H9 (cell line): Measurements from ENCODE around the gene LDHAL6B. TPM values are rescaled to one million over a fixed set of nuclear protein-coding genes. Genes with fewer than 3 reads are reported as not detected.

Experiments
- DNase-seq: peaks from one replicate; pipeline ENCODE4 v3.0.0-alpha.2; 2017
- H2AFZ ChIP-seq: one replicate; pipeline ENCODE4 v1.6.1; 2013; ENCODE audit warnings: mild to moderate bottlenecking, low read length, control low read depth, moderate library complexity
- H2AK5ac ChIP-seq: 2 replicates; pipeline ENCODE4 v1.6.1; 2013; ENCODE audit warnings: low read length, control low read depth, mixed read lengths; ENCODE audit not compliant: insufficient read length
- H2BK120ac ChIP-seq: one replicate; pipeline ENCODE4 v1.6.1; 2013; ENCODE audit warnings: low read depth, mild to moderate bottlenecking, low read length, control low read depth, inconsistent platforms; ENCODE audit not compliant: poor library complexity, severe bottlenecking
- H2BK12ac ChIP-seq: 2 replicates; pipeline ENCODE4 v1.6.1; 2013; ENCODE audit warnings: low read length, control low read depth, mixed read lengths, low read depth; ENCODE audit not compliant: insufficient read length
- H2BK15ac ChIP-seq: 2 replicates; pipeline ENCODE4 v1.6.1; 2013; ENCODE audit warnings: low read depth, low read length, control low read depth
- H2BK20ac ChIP-seq: one replicate; pipeline ENCODE4 v1.6.1; 2013; ENCODE audit warnings: low read depth, mild to moderate bottlenecking, low read length, control low read depth, inconsistent platforms; ENCODE audit not compliant: poor library complexity, severe bottlenecking
- H2BK5ac ChIP-seq: 2 replicates; pipeline ENCODE4 v1.6.1; 2013; ENCODE audit warnings: low read length, control low read depth, mixed read lengths; ENCODE audit not compliant: insufficient read length
- H3K14ac ChIP-seq: 2 replicates; pipeline ENCODE4 v1.6.1; 2013; ENCODE audit warnings: low read length, control low read depth; ENCODE audit not compliant: insufficient read depth
- H3K18ac ChIP-seq: 2 replicates; pipeline ENCODE4 v1.6.1; 2013; ENCODE audit warnings: low read depth, mild to moderate bottlenecking, mixed read lengths, low read length, control low read depth; ENCODE audit not compliant: insufficient read length
- H3K23ac ChIP-seq: 2 replicates; pipeline ENCODE4 v1.6.1; 2013; ENCODE audit warnings: low read length, control low read depth, mixed read lengths, low read depth; ENCODE audit not compliant: insufficient read length
- H3K23me2 ChIP-seq: 2 replicates; pipeline ENCODE4 v1.6.1; 2013; ENCODE audit warnings: low read depth, mild to moderate bottlenecking, mixed read lengths, low read length, control low read depth; ENCODE audit not compliant: insufficient read length, poor library complexity, severe bottlenecking
- H3K27ac ChIP-seq: 2 replicates; pipeline ENCODE4 v1.5.1; 2013; ENCODE audit warnings: low read length, control low read depth, mixed read lengths, low read depth; ENCODE audit not compliant: insufficient read length
- H3K27me3 ChIP-seq: 2 replicates; pipeline ENCODE4 v1.6.1; 2013; ENCODE audit warnings: low read length, control low read depth, inconsistent platforms; ENCODE audit not compliant: insufficient read depth
- H3K4ac ChIP-seq: 2 replicates; pipeline ENCODE4 v1.6.1; 2013; ENCODE audit warnings: low read depth, mild to moderate bottlenecking, control low read depth, inconsistent platforms, low read length, moderate library complexity
- H3K4me1 ChIP-seq: 2 replicates; pipeline ENCODE4 v1.6.1; 2013; ENCODE audit warnings: low read length, control low read depth, inconsistent platforms; ENCODE audit not compliant: insufficient read depth
- H3K4me2 ChIP-seq: 2 replicates; pipeline ENCODE4 v1.6.1; 2013; ENCODE audit warnings: low read length, control low read depth, mixed read lengths; ENCODE audit not compliant: insufficient read length, insufficient read depth
- H3K56ac ChIP-seq: 2 replicates; pipeline ENCODE4 v1.6.1; 2013; ENCODE audit warnings: low read depth, mild to moderate bottlenecking, mixed read lengths, low read length, control low read depth; ENCODE audit not compliant: insufficient read length
- H3K79me1 ChIP-seq: 2 replicates; pipeline ENCODE4 v1.6.1; 2013; ENCODE audit warnings: low read depth, mild to moderate bottlenecking, moderate library complexity, low read length, control low read depth, inconsistent platforms; ENCODE audit not compliant: insufficient read depth, poor library complexity, severe bottlenecking
- H3K79me2 ChIP-seq: 2 replicates; pipeline ENCODE4 v1.6.1; 2013; ENCODE audit warnings: low read length, control low read depth, inconsistent platforms; ENCODE audit not compliant: insufficient read depth
- H3K9ac ChIP-seq: 2 replicates; pipeline ENCODE4 v1.6.1; 2013; ENCODE audit warnings: low read length, control low read depth, mixed read lengths; ENCODE audit not compliant: insufficient read length; ENCODE audit errors: extremely low read depth
- H3K9me3 ChIP-seq: one replicate; pipeline ENCODE4 v1.6.1; 2013; ENCODE audit warnings: low read depth, low read length, inconsistent platforms; ENCODE audit not compliant: control insufficient read depth
- H3T11ph ChIP-seq: one replicate; pipeline ENCODE4 v1.6.1; 2013; ENCODE audit warnings: mild to moderate bottlenecking, low read length, control low read depth, inconsistent platforms
- H4K20me1 ChIP-seq: one replicate; pipeline ENCODE4 v1.6.1; 2013; ENCODE audit not compliant: control insufficient read depth, insufficient read length, insufficient read depth
- H4K5ac ChIP-seq: 2 replicates; pipeline ENCODE4 v1.6.1; 2013; ENCODE audit warnings: low read depth, mild to moderate bottlenecking, mixed read lengths, low read length, control low read depth; ENCODE audit not compliant: insufficient read length
- H4K8ac ChIP-seq: replicated peaks from 2 replicates; pipeline ENCODE4 v1.6.1; 2013; ENCODE audit warnings: low read length, control low read depth, mixed read lengths, low read depth; ENCODE audit not compliant: insufficient read length
- H4K91ac ChIP-seq: 2 replicates; pipeline ENCODE4 v1.6.1; 2013; ENCODE audit warnings: low read depth, mild to moderate bottlenecking, moderate library complexity, mixed read lengths, low read length, control low read depth; ENCODE audit not compliant: insufficient read length
- H3K27ac Mint-ChIP-seq, 3 experiments: 2 replicates in 2 of 3; 3 replicates in 1 of 3; pipeline ENCODE4 v1.8.0; 2020 to 2021; ENCODE audit warnings: mixed read lengths in 3 of 3, mild to moderate bottlenecking in 1 of 3, moderate library complexity in 1 of 3
- H3K27me3 Mint-ChIP-seq: 2 replicates; pipeline ENCODE4 v1.8.0; 2021; ENCODE audit warnings: low read depth, mild to moderate bottlenecking, moderate library complexity, mixed read lengths
- H3K36me3 Mint-ChIP-seq, 3 experiments: 2 replicates in 2 of 3; 3 replicates in 1 of 3; pipeline ENCODE4 v1.8.0; 2020 to 2021; ENCODE audit warnings: low read depth in 3 of 3, mixed read lengths in 3 of 3; ENCODE audit not compliant: insufficient read depth in 1 of 3
- H3K4me1 Mint-ChIP-seq, 2 experiments: 2 replicates each; pipeline ENCODE4 v1.8.0; 2020; ENCODE audit warnings: mixed read lengths in 2 of 2
- H3K4me3 Mint-ChIP-seq, 2 experiments: 2 replicates in 1 of 2; 3 replicates in 1 of 2; pipeline ENCODE4 v1.8.0; 2020 to 2021; ENCODE audit warnings: mild to moderate bottlenecking in 2 of 2, mixed read lengths in 2 of 2, moderate library complexity in 1 of 2
- H3K9me3 Mint-ChIP-seq, 2 experiments: 2 replicates in 1 of 2; 3 replicates in 1 of 2; pipeline ENCODE4 v1.8.0; 2020; ENCODE audit warnings: mild to moderate bottlenecking in 2 of 2, mixed read lengths in 2 of 2, moderate library complexity in 1 of 2
- CTCF ChIP-seq: fragments of 200-600 bp; sonication (generic); conservative IDR thresholded peaks from 3 replicates; pipeline ENCODE4 v1.8.0; 2021; ENCODE audit warnings: antibody characterized with exemption, mild to moderate bottlenecking
- WGBS: extraction: QIAGEN DNeasy Blood & Tissue Kit; methylation state at CpG from one replicate; pipeline ENCODE4 v1.1.7; 2013; ENCODE audit warnings: missing lambda C conversion rate, low lambda C conversion rate, mixed read lengths; ENCODE audit not compliant: insufficient read length; ENCODE audit errors: extremely low coverage; 5-methylcytosine and 5-hydroxymethylcytosine counted together
- total RNA-seq: library from RNA; stranded (reverse); gene quantifications from 2 replicates; pipeline ENCODE4 v1.2.1, GENCODE V29; 2021

LDHAL6B gene
- total RNA-seq, 1 experiment from 2014 or later: not detected

DNA sequence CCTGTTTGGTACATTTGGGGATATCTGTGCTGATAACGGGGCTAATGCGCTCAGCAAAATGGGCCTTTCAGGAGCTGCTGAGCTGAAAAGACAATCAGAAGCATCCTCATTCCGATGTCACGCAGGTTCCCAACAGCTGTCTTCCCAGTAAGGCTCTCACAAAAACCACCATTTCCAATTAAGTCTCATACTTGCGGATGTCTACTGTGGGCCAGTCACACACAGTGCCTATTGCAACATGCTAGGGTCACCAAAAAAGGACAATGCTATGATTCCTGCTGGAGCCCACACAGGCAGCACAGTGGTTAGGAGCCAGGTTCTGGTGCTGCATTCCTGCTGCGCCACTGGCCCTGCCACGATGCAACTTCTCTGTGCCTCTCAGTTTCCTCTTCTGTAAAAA, 16.4 kb upstream of the LDHAL6B start:
- Histone ChIP-seq H3K18ac (no peak overlapping the region), H3K27me3 (no peaks in the 10 kb centered on the region), H2BK20ac (no peak overlapping the region), H3K23me2 (no peaks in the 10 kb centered on the region), H3T11ph (no peak overlapping the region), H3K27ac (no peak overlapping the region), H3K14ac (no peak overlapping the region), H3K9me3 (no peaks in the 10 kb centered on the region), H4K91ac (no peak overlapping the region), H3K56ac (no peak overlapping the region), H3K79me1 (no peaks in the 10 kb centered on the region), H2AK5ac (no peak overlapping the region), H4K5ac (no peak overlapping the region), H2BK5ac (no peak overlapping the region), H3K4me1 (no peaks in the 10 kb centered on the region), H3K9ac (no peak overlapping the region), H2BK12ac (no peak overlapping the region), H2BK120ac (no peak overlapping the region), H3K4me2 (no peak overlapping the region), H2AFZ (no peak overlapping the region), H3K4ac (no peak overlapping the region), H4K8ac (no peak overlapping the region), H2BK15ac (no peak overlapping the region), H3K79me2 (no peaks in the 10 kb centered on the region), H3K23ac (no peak overlapping the region), H4K20me1 (no peaks in the 10 kb centered on the region)
- Mint-ChIP-seq H3K4me3 (no peak overlapping the region), H3K27me3 (no peaks in the 10 kb centered on the region), H3K9me3 (peaks cover 4 to 5% of the 10 kb centered on the region in 2 experiments), H3K27ac (peak overlapping the region in 2 of 3 experiments; percentile 58 to 60; a peak in 2 of 7 replicates), H3K36me3 (peaks cover 27 to 88% (median 78%) of the 10 kb centered on the region in 3 experiments), H3K4me1 (no peaks in the 10 kb centered on the region)
- TF ChIP-seq CTCF: no peak
- WGBS: no CpG with 5 or more reads among the region's 7 CpGs
- DNase-seq: no peak
